HG02852 (cell line): ENCODE data around the gene STBD1.
"Not testable (repeated sequence)": the region's sequence is repeated elsewhere in the genome, so short reads cannot be mapped to it uniquely, and the experiment has no call there.

ENCODE experiments used
- ATAC-seq: cut with Tn5 transposase; IDR thresholded peaks from one replicate; pipeline ENCODE4 v1.9.1; 2021; ENCODE audit warnings: mild to moderate bottlenecking, moderate library complexity; ENCODE audit not compliant: unreplicated experiment

STBD1 gene

GRCh38 chr4:76315267-76315918 is 8.9 kb downstream of the STBD1 start:
- no peak for ATAC-seq

DNA sequence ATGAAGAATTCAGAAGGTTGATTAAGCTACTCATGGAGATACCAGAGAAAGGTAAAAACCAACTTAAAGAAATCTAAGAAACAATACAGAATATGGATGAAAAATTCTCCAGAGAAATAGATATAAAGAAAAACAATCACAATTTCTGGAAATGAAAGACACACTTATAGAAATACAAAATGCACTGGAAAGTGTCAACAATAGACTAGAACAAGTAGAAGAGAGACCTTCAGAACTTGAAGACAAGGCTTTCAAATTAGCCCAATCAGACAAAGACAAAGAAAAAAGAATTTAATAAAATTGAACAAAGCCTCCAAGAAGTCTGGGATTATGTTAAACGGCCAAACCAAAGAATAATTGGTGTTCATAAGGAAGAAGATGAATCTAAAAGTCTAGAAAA is 9.6 kb downstream of the STBD1 start:
- no peak for ATAC-seq

GRCh38 chr4:76322236-76322635 is 15.7 kb downstream of the STBD1 start:
- ATAC-seq, result no peak

- ATAC-seq, result no peak
These were observed 18.5 kb downstream of the STBD1 start for GRCh38 chr4:76325072-76325471.

GRCh38 chr4:76326515-76326914 is 20.0 kb downstream of the STBD1 start:
- ATAC-seq, result no peak

DNA sequence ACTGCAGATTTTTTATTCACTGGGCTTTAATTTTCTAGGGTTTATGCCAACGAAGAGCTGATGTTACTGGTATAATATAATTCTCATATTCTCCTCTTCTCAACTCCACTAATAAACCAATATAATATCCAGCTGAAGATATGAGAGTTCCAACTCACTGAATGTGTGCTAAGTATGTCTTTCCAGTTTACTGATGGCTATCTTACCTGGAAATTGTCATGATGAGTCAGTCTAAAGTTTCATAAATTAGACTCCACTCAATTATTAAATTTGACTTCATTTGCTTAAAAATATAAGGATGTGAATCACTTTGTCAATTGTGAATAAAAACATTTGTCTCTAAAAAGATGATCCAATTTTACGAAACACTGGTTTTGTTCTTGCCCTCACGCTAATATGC is 28.4 kb downstream of the STBD1 start:
- ATAC-seq, result no peak

GRCh38 chr4:76339364-76339763 is 32.8 kb downstream of the STBD1 start:
- ATAC-seq, result no peak

GRCh38 chr4:76341063-76341462 is 34.5 kb downstream of the STBD1 start:
- no peak for ATAC-seq

GRCh38 chr4:76342191-76342590 is 35.7 kb downstream of the STBD1 start:
- ATAC-seq, result no peak

DNA sequence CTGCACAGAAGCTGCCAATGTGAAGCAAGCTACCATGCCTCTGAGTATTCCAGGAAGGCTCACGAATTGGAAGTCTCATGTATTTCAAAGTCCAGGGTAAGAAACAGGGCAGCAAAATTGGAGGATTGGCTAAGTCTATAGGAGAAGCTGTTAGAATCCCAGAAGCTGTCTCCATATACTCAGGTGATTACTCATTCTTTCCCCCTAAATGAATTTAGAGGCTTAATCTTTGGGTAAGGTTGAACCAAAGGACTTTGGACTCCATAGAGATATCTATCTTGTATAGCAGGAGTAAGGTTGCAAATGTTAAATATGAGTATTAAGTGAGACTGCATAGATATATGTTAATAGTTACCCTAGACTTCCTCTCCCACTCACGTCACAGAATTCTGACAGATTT is 36.3 kb downstream of the STBD1 start:
- no peak for ATAC-seq

DNA sequence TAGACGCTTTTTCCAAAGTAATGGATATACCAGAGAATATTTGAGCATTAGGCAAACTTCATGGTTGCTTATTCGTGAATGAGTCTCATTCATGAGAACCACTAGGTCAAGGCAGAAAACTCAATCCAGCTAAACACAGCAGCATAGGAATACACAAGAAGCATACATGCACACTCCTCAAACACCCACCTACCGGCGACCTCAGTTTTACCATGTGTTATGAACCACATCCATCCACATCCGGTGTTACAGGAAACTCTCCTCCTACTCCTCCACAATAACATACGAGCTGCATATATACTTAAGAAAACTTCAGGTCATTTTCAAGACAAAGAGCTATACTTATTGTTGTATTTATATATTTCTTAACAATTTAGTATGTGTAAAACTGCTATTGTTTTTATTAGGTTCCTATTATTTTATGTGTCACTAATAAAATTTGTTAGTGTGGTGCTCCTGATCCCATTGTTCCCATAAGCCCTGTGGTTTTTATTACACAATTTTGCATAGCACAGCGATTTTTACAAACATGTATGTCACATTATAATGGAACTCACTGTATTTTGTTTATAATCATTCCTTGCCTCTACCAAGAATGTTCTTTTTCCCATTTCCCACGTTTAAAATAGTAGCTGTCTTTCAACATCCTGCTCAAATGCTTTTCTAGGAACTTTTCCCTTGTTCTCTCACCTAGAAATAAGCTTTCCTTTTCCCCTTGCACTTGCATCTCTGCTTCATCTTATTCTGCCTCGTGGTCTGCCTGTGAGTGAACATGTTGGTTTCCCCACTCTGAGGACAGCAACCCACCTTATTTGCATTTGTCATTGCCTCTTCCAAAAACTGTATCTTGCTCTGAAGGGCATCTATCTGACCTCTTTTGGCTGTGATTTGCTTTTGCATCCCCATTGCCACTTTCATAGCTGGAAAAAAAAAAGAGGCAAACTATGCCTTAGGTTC is 48.3 kb downstream of the STBD1 start:
- ATAC-seq, result no peak

DNA sequence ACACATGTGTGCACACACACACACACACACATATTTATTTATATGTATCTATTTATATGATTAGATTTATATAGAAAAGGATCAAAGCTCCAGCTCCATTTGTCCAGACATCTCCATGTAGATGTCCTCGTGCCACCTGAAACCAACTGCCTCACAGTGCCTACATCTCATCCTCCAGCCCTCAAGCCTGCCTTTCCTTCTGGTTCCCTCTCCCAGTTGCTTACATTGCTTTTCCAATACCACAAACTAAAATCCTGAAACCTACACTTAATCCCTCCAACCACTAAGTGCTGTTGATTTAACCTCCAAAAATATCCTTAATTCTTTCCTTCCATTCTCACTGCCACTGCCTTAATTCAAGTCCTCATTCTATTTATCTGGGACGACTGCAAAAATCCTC is 51.4 kb downstream of the STBD1 start:
- no peak for ATAC-seq

- ATAC-seq, result not testable (repeated sequence)
These were observed 53.4 kb downstream of the STBD1 start for GRCh38 chr4:76359881-76360466.
